GM21390 (cell line): Measurements from ENCODE around the gene WDR62.
"Not testable (repeated sequence)": the region's sequence is repeated elsewhere in the genome, so short reads cannot be mapped to it uniquely, and the experiment has no call there.

Source experiments
- ATAC-seq: cut with Tn5 transposase; IDR thresholded peaks from one replicate; pipeline ENCODE4 v1.9.1; 2021; ENCODE audit not compliant: unreplicated experiment

Gene WDR62

DNA sequence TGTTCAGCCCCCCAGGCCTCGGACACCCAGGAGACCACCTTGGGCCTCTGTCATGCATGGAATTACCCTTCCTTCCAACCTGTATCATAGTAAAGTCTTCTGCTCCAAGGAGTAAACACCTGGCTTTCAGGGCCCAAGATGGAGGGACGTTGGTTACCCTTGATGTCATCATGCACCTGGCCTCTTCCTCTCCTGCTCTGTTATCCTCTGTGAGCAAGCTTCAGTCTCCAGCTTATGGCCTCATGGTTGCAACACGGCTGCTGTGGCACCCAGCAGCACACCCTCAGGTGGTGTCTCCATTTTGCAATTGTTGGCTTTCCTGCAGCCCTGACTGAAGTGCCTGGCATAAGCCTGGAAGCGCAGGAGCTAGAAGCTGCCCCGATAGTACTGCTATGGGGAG, 52.3 kb downstream of the WDR62 start:
- ATAC-seq: no peak

- ATAC-seq: no peak
Observed at GRCh38 chr19:36108684-36109083, 54.0 kb downstream of the WDR62 start.

DNA sequence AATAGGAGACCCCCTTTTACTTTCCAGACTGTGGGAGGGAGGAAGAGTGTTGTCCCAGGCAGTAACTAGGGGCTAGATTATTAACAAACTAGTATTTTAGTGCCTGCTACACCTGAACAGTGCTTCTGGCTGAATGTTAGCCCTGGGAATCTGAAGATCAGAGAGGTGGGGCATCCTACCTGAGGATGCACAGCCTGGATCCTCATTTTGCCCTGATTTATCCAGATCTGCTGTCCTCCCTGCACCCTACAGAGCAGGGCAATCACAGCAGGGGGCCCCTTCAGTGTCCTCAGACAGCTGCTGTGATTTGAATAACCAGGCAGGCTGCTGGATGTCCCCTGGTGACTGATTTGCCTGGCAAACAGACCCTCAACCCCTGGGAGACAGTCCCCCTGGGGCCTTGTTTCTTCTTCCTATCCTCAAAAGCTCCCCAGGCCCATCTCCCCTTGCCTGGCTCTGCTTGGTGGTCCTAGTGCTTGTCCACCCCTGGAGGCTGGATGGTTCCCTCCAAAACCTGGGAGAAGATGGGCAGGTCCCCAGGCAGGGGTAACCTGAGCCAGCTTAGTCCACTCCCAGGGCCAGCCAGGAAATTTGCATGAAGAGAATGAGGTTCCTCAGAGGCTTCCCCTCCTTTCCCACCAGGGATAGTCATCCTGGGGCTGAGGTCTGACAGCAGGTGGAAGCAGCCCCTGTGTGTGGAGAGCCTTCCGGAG, 55.9 kb downstream of the WDR62 start, which contains the start of gene OVOL3:
OVOL3 (plus strand) TSS at position 657 of the 713 bp plus-strand sequence. CDS start 60 bp downstream, outside the sequence.
- ATAC-seq: no peak

DNA sequence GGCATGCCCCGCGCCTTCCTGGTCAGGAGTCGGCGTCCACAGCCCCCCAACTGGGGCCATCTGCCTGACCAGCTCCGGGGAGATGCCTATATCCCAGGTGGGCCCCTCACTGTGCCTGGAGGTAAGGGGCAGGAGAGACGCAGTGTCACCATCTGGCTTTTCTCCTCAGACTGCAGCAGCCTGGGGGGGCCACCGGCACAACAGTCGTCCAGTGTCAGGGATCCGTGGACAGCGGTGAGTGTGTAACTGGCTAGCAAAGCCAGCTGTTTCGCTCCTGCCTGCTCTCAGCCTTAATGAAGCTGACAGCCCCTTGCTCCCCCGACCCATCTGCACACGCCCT, 56.5 kb downstream of the WDR62 start:
- no peak for ATAC-seq

DNA sequence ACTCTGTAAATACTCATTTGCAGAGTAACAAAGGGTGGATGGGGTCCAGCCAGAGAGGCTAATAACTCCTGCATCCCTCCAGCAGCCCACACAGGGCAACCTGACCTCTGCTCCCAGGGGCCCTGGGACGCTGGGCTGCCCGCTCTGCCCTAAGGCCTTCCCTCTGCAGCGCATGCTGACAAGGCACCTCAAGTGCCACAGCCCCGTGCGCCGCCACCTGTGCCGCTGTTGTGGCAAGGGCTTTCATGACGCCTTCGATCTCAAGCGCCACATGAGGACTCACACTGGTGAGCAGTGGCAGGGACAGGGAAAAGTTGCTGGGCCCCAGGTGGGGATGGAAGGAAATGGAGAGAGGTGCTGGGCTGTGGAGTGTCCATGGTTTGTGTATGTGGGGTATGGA, 58.0 kb downstream of the WDR62 start:
- no peak for ATAC-seq

DNA sequence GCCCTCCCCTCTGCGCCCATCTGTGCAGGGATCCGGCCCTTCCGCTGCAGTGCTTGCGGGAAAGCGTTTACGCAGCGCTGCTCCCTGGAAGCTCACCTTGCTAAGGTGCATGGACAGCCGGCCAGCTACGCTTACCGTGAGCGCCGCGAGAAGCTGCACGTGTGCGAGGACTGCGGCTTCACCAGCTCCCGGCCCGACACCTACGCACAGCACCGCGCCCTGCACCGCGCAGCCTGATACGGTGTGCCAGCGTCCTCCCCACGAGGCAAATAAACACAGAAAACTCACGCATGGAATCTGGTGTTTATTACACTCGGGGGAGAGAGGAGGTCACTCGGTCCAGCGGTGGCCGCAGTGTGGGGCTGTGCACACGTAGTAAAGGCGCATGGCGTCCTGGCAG, 58.7 kb downstream of the WDR62 start:
- ATAC-seq: no peak

GRCh38 chr19:36113894-36114720, 59.4 kb downstream of the WDR62 start:
- no peak for ATAC-seq

DNA sequence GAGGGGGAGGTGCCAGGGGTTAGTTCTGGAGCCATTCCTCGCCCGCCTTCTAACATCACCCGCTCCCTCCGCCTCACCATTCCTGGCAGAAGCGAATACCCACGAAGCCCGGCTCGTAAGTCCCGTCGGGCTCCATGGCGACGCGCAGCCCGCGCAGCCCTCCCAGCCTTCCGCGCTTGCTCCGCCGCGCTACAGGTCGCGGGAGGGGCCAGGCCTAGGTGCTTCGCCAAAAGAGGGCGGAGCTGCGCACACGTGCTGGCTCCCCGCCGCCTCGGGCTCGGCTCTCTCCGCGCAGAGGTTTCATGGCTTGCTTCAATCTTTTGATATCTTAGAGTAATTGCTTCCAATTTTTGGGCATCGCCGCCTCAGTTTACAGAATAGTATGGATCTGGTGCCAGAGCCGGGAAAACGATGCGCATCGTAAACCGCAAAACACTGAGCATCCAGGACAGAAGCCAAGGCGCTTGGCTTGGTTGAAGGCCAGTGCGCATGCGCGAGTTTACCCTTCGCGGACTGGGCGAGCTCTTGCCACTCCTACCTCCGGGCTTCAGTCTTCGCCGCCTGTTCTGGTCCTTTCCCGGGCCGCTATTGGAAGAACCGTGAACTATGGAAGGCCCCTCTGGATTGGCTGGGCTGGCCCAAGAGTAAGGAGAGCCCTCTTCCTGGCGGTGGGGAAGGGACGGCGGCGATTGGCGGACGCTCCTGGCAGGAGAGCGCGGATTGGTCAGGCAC, 60.2 kb downstream of the WDR62 start, which contains the start of gene POLR2I:
POLR2I (minus strand) TSS at position 155 of the 732 bp plus-strand sequence; CDS start at position 136, 19 bp downstream.
- ATAC-seq: peak; percentile 75

DNA sequence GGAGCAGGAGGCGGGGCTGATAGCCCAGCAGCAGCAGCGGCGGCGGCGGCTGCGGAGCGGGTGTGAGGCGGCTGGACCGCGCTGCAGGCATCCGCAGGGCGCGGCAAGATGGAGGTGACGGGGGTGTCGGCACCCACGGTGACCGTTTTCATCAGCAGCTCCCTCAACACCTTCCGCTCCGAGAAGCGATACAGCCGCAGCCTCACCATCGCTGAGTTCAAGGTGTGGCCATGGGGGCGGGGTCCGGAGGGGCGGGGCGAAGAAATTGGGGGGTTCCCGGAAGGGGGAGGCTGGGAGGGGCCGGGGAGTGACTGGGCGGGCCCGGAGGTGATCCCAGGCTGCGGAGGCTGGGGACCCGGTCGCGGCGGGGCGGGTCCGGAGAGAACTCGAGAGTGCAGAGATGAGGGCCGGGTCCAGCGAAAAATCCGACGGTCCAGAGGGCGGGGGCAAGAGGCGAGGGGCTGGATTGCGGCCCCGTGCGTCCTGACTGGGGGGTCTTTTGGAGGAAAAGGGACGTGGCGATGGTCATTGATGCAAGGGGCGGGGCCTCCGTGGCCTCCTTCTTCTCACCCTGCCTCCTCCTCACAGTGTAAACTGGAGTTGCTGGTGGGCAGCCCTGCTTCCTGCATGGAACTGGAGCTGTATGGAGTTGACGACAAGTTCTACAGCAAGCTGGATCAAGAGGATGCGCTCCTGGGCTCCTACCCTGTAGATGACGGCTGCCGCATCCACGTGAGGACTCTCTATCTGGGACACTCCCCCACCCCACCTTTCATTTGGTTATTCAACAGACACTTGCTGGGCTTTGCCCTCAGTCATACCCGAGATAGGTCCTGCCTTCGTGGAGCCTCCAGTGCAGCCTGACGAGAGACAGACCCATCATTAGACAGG, 61.0 kb downstream of the WDR62 start, which contains the start of gene TBCB:
TBCB (plus strand) TSS at position 16 of the 891 bp plus-strand sequence; CDS start at position 109, 93 bp downstream.
- ATAC-seq: peak; percentile 21

- no peak for ATAC-seq
Observed at GRCh38 chr19:36116344-36116637, 61.6 kb downstream of the WDR62 start.

DNA sequence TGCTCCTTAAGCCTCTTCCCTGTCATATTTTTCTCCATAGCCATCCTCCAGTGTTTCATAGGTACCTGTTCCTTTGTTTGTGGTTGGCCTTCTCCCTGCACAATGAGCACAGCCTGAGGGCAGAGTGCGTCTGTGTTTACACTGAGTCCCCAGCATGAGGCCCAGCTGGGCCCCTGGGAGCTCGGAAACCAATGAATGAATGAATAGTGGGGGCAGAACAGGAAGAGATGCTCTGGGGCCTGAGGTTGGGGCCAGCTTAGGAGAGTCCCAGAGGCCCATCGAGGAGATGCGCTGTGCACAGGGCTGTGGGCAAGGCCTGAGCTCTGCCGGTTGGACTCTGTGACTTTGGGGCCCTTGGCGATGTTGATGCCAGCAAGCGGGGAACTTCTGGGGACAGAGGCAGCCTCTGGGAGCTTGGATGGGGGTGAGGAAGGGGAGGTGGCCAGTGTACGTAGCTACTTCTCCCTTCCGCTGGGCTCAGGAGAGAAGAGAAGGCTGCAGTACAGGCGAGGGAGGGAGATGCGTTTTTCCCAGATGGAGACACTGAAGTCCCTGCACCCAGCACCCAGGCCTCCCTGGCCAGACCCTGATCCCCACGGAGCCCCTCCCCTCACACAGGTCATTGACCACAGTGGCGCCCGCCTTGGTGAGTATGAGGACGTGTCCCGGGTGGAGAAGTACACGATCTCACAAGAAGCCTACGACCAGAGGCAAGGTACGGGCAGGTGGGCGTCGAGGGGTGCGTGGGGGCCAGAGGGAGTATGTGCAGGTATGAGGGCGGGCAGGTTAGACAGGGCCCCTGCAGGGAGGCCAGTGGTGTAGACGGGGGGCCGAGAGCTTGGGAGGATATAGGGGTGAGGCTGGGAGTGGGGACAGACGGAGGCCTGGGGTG, 65.6 kb downstream of the WDR62 start:
- no peak for ATAC-seq

- no peak for ATAC-seq
Observed at GRCh38 chr19:36120984-36121358, 66.3 kb downstream of the WDR62 start.

DNA sequence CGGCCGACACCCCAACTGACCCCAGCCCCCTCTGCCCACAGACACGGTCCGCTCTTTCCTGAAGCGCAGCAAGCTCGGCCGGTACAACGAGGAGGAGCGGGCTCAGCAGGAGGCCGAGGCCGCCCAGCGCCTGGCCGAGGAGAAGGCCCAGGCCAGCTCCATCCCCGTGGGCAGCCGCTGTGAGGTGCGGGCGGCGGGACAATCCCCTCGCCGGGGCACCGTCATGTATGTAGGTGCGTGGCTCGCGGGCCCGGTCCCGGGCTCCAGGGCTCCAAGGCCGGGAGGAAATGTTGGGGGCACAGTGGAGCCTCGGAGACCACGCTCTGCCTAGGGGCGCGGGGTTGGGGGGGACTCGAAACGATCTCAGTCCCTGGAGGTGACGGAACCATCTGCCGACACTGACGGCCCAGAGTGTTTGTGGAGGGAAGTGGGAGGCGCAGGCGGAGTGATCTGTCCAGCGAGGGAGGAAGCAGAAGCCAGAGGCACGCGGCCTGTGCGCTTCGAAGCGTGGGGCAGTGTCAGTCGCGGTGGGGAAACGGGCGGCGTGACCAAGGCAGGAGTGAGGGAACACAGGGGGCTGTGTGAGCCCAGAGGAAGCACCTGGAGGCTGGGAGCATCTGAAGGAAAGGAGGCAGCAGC, 66.9 kb downstream of the WDR62 start:
- ATAC-seq: no peak

GRCh38 chr19:36125557-36125956, 70.9 kb downstream of the WDR62 start:
- no peak for ATAC-seq

DNA sequence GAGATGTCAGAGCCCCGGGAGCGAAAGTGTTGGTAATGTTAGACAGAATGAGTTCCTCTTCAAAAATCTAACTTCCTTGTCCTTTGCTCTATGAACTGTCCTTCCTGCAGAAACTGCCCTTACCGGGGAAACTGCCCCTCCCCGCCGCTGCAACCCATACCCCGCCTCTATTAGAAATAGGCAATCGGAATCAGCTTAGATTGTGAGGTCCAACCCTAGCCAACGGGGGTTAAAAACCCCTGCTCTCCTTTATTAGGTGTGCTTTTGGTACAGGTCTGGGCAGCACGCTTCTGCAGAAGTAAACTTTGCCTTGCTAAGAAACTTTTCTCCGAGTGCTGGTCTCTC, 73.7 kb downstream of the WDR62 start:
- ATAC-seq: no peak

- ATAC-seq: not testable (repeated sequence)
Observed at GRCh38 chr19:36131221-36131620, 76.5 kb downstream of the WDR62 start.

GRCh38 chr19:36134867-36135266, 80.2 kb downstream of the WDR62 start:
- ATAC-seq: not testable (repeated sequence)

DNA sequence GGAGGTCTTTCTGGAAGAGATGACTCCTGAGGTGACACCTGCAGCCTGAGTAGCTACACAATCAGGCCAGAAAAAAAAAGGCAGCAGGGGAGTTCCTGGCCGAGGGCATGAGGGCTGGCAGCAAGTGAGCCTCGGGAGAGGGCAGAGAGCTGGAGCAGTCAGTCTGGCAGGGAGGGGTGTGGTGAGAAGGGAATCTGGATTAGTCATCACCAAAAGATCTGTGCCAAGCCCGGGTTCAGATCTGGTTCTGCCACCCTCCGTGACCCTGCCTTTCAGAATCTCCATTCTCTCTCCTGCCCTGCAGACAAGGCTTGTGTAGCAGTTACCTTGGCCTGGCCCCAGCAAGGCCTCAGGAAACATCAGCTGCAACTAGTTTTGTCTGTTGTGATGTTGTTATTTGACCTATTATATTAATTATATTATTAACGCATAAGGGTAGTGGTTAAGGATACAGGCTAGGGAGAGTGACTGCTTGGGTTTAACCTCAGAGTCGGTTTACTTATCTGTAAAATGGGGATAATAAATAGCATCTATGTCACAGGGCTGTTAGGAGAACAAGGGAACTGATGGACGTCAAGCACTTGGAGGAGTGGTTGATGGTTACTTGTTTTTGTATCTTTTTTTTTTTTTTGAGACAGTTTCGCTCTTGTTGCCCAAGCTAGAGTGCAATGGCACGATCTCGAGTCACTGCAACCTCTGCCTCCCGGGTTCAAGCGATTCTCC, 82.4 kb downstream of the WDR62 start:
- ATAC-seq: no peak

GRCh38 chr19:36139120-36139472, 84.4 kb downstream of the WDR62 start:
- ATAC-seq: no peak
